Measurements from ENCODE around the gene ZNF180. TPM values are rescaled to one million over a fixed set of nuclear protein-coding genes. Genes with fewer than 3 reads are reported as not detected.

Gene ZNF180
- total and polyA plus RNA-seq, 2 donors (not counting 1 experiment from before 2014, with no cell fraction given): 4.4 to 16.1 TPM

- intact Hi-C loops (cut with micrococcal nuclease): no loop called here
These were observed 64.9 kb downstream of the ZNF180 start for GRCh38 chr19:44435441-44435840.

GRCh38 chr19:44430956-44431355 is 69.4 kb downstream of the ZNF180 start:
- WGBS (ENCODE audit: insufficient coverage): no CpG with 5 or more reads among the region's 1 CpG
- Histone ChIP-seq H3K9ac (ENCODE audit: low read length) (no peak overlapping the region), H3K4me3 (ENCODE audit: control extremely low read depth in 1 of 5, extremely low read depth in 1 of 5, insufficient read depth in 1 of 5, low read depth in 2 of 5, low read length in 4 of 5) (no peak overlapping the region), H3K9me3 (ENCODE audit: control extremely low read depth in 1 of 3, control insufficient read depth in 2 of 3, insufficient read depth in 1 of 3, low read length in 2 of 3) (peaks cover 15 to 75% (median 53%) of the 10 kb centered on the region in 3 donors), H3K4me2 (replicated peaks; ENCODE audit: low read depth, low read length, poor library complexity, severe bottlenecking) (no peak overlapping the region), H3K27me3 (replicated peaks in 1 of 4; ENCODE audit: control extremely low read depth in 1 of 4, control insufficient read depth in 3 of 4, insufficient read depth in 4 of 4, low read length in 3 of 4) (no peaks in the 10 kb centered on the region), H3K79me2 (ENCODE audit: control insufficient read depth, insufficient read depth, low read length) (no peaks in the 10 kb centered on the region), H3K36me3 (replicated peaks in 1 of 2; ENCODE audit: control extremely low read depth in 1 of 2, control insufficient read depth in 1 of 2, extremely low read depth in 1 of 2, insufficient read depth in 2 of 2, low read length in 1 of 2) (peaks cover 8 to 15% of the 10 kb centered on the region in 2 experiments), H2AFZ (ENCODE audit: insufficient read depth, low read depth, low read length, poor library complexity, severe bottlenecking) (no peak overlapping the region), H4K20me1 (ENCODE audit: control insufficient read depth, insufficient read depth, low read length, poor library complexity, severe bottlenecking) (no peaks in the 10 kb centered on the region), H3K27ac (ENCODE audit: low read length in 2 of 2) (no peak overlapping the region), H3K4me1 (ENCODE audit: control insufficient read depth in 2 of 2, insufficient read depth in 2 of 2, low read length in 2 of 2) (no peaks in the 10 kb centered on the region)
- DNase-seq (no peak), ATAC-seq (ENCODE audit: low read depth) (no peak)
- POLR2A ChIA-PET: no interaction called here
- H3K27ac Mint-ChIP-seq: no peak overlapping the region
- CTCF ChIA-PET: no interaction called here
- no peaks in the 10 kb centered on the region for H3K4me1 Mint-ChIP-seq
- no peak overlapping the region for H3K4me3 Mint-ChIP-seq
- intact Hi-C loops (cut with micrococcal nuclease): no loop called here
- no peaks in the 10 kb centered on the region for H3K27me3 Mint-ChIP-seq
- TF ChIP-seq CTCF (IDR thresholded peaks at IDR 0.05) (no peak), EZH2 (IDR thresholded peaks at IDR 0.05; ENCODE audit: borderline replicate concordance, insufficient read depth, low read depth, low read length, poor library complexity, severe bottlenecking) (no peak)
- H3K9me3 Mint-ChIP-seq (ENCODE audit: insufficient read depth): peaks cover 22% of the 10 kb centered on the region

More at GRCh38 chr19:44435441-44435840, 64.9 kb downstream of the ZNF180 start:
- DNase-seq (no peak), ATAC-seq (ENCODE audit: low read depth) (no peak)
- TF ChIP-seq EZH2 (IDR thresholded peaks at IDR 0.05; ENCODE audit: borderline replicate concordance, insufficient read depth, low read depth, low read length, poor library complexity, severe bottlenecking) (no peak), CTCF (IDR thresholded peaks at IDR 0.05) (no peak)
- H3K9ac ChIP-seq (ENCODE audit: low read length): no peak overlapping the region
- no peaks in the 10 kb centered on the region for H4K20me1 ChIP-seq (ENCODE audit: control insufficient read depth, insufficient read depth, low read length, poor library complexity, severe bottlenecking)
- H3K9me3 Mint-ChIP-seq (ENCODE audit: insufficient read depth): peaks cover 21% of the 10 kb centered on the region
- CTCF ChIA-PET: no interaction called here
- POLR2A ChIA-PET: no interaction called here
- no peak overlapping the region for H3K4me3 Mint-ChIP-seq
- H3K27me3 Mint-ChIP-seq: no peaks in the 10 kb centered on the region
- no peak overlapping the region for H3K4me3 ChIP-seq (ENCODE audit: control extremely low read depth in 1 of 5, extremely low read depth in 1 of 5, insufficient read depth in 1 of 5, low read depth in 2 of 5, low read length in 4 of 5)
- no peak overlapping the region for H2AFZ ChIP-seq (ENCODE audit: insufficient read depth, low read depth, low read length, poor library complexity, severe bottlenecking)
- no peak overlapping the region for H3K27ac Mint-ChIP-seq
- no peak overlapping the region for H3K4me2 ChIP-seq (replicated peaks; ENCODE audit: low read depth, low read length, poor library complexity, severe bottlenecking)
- 100% methylated on average over 2 of the region's 2 CpGs for WGBS (ENCODE audit: insufficient coverage)
- H3K27me3 ChIP-seq (replicated peaks in 1 of 4; ENCODE audit: control extremely low read depth in 1 of 4, control insufficient read depth in 3 of 4, insufficient read depth in 4 of 4, low read length in 3 of 4): no peaks in the 10 kb centered on the region
- H3K79me2 ChIP-seq (ENCODE audit: control insufficient read depth, insufficient read depth, low read length): no peaks in the 10 kb centered on the region
- no peaks in the 10 kb centered on the region for H3K4me1 ChIP-seq (ENCODE audit: control insufficient read depth in 2 of 2, insufficient read depth in 2 of 2, low read length in 2 of 2)
- H3K27ac ChIP-seq (ENCODE audit: low read length in 2 of 2): no peak overlapping the region
- peaks cover 2 to 7% of the 10 kb centered on the region in 2 experiments for H3K36me3 ChIP-seq (replicated peaks in 1 of 2; ENCODE audit: control extremely low read depth in 1 of 2, control insufficient read depth in 1 of 2, extremely low read depth in 1 of 2, insufficient read depth in 2 of 2, low read length in 1 of 2)
- H3K4me1 Mint-ChIP-seq: no peaks in the 10 kb centered on the region
- peaks cover 2 to 49% (median 46%) of the 10 kb centered on the region in 3 donors for H3K9me3 ChIP-seq (ENCODE audit: control extremely low read depth in 1 of 3, control insufficient read depth in 2 of 3, insufficient read depth in 1 of 3, low read length in 2 of 3)

Other genes with a start within 250 kb of the ZNF180 start
- 1.2 and 1.3 TPM in 2 replicates for gene ZNF233, start 240.6 kb downstream of the ZNF180 start, total RNA-seq
- gene ZNF233, start 240.6 kb downstream of the ZNF180 start, polyA plus RNA-seq: 0.61 and 0.75 TPM in 2 replicates
- 18.8 and 19.5 TPM in 2 replicates for gene ZNF235, start 195.5 kb downstream of the ZNF180 start, total RNA-seq
- 4.3 and 4.7 TPM in 2 replicates for gene ZNF235, start 195.5 kb downstream of the ZNF180 start, polyA plus RNA-seq
- gene ZNF112, start 143.8 kb downstream of the ZNF180 start, total RNA-seq: 1.7 and 2.5 TPM in 2 replicates
- gene ZNF112, start 143.8 kb downstream of the ZNF180 start, polyA plus RNA-seq: 0.51 and 0.66 TPM in 2 replicates
- gene ZNF285, start 98.9 kb downstream of the ZNF180 start, total RNA-seq: 7.6 and 7.9 TPM in 2 replicates
- 2.9 and 4.6 TPM in 2 replicates for gene ZNF285, start 98.9 kb downstream of the ZNF180 start, polyA plus RNA-seq
- 6.2 and 6.7 TPM in 2 replicates for gene ZNF229, start 52.0 kb downstream of the ZNF180 start, total RNA-seq
- 1.5 and 1.8 TPM in 2 replicates for gene ZNF229, start 52.0 kb downstream of the ZNF180 start, polyA plus RNA-seq
- gene CEACAM20, start 29.2 kb upstream of the ZNF180 start, total RNA-seq: not detected in 2 replicates
- gene CEACAM20, start 29.2 kb upstream of the ZNF180 start, polyA plus RNA-seq: not detected in 2 replicates
- not detected in 2 replicates for gene IGSF23, start 113.0 kb upstream of the ZNF180 start, total RNA-seq
- not detected in 2 replicates for gene IGSF23, start 113.0 kb upstream of the ZNF180 start, polyA plus RNA-seq
- 0.67 TPM in 1 of 2 replicates, not detected in the other for gene PVR, start 143.4 kb upstream of the ZNF180 start, total RNA-seq
- gene PVR, start 143.4 kb upstream of the ZNF180 start, polyA plus RNA-seq: 0.09 and 0.26 TPM in 2 replicates
- gene CEACAM19, start 171.0 kb upstream of the ZNF180 start, total RNA-seq: not detected in 2 replicates
- gene CEACAM19, start 171.0 kb upstream of the ZNF180 start, polyA plus RNA-seq: 0.06 TPM in 1 of 2 replicates, not detected in the other
- gene CEACAM16, start 198.6 kb upstream of the ZNF180 start, total RNA-seq: not detected in 2 replicates
- not detected in 2 replicates for gene CEACAM16, start 198.6 kb upstream of the ZNF180 start, polyA plus RNA-seq
- gene BCL3, start 248.2 kb upstream of the ZNF180 start, total RNA-seq: 135 and 147 TPM in 2 replicates
- 52.3 and 124 TPM in 2 replicates for gene BCL3, start 248.2 kb upstream of the ZNF180 start, polyA plus RNA-seq

Data from B cell (primary cell).